SK-N-SH (cell line): ENCODE data around the gene TSNAXIP1.

Experiments used
- CHD2 ChIP-seq: fragments of 150-350 bp; IDR thresholded peaks from 2 replicates; pipeline ENCODE4 v1.6.1; 2018; ENCODE audit warnings: low read length; ENCODE audit not compliant: partially characterized antibody
- EP300 ChIP-seq, 2 experiments: IDR thresholded peaks; 2 replicates each; pipeline versions ENCODE4 v1.4.0 to v1.6.1; 2012; ENCODE audit warnings: borderline replicate concordance in 1 of 2, low read depth in 1 of 2, low read length in 1 of 2
- EZH2phosphoT487 ChIP-seq: fragments of 200-600 bp; sonication (generic); IDR thresholded peaks from 2 replicates; pipeline ENCODE4 v1.6.1; 2017; ENCODE audit warnings: low read depth, mixed run types, mild to moderate bottlenecking, antibody characterized with exemption, moderate library complexity, borderline replicate concordance
- JUND ChIP-seq: IDR thresholded peaks from 2 replicates; pipeline ENCODE4 v1.4.0; 2012
- POLR2AphosphoS5 ChIP-seq: IDR thresholded peaks from 2 replicates; pipeline ENCODE4 v1.6.1; 2012; ENCODE audit warnings: low read depth, low read length
- RAD21 ChIP-seq: IDR thresholded peaks from 2 replicates; pipeline ENCODE4 v1.6.1; 2012; ENCODE audit warnings: mild to moderate bottlenecking, low read length
- RFX5 ChIP-seq: IDR thresholded peaks from 2 replicates; pipeline ENCODE4 v1.6.1; 2012; ENCODE audit warnings: mild to moderate bottlenecking, improper control_type of control experiment, low read length
- SIN3A ChIP-seq: IDR thresholded peaks from 2 replicates; pipeline ENCODE4 v1.6.1; 2012; ENCODE audit warnings: low read depth, mild to moderate bottlenecking, low read length, moderate library complexity, borderline replicate concordance
- YY1 ChIP-seq: IDR thresholded peaks from 2 replicates; pipeline ENCODE4 v1.4.0; 2012; ENCODE audit warnings: low read depth, mild to moderate bottlenecking
- TF ChIP-seq, protein P1 (sequence below): fragments of 200-600 bp; sonication (generic); IDR thresholded peaks from 2 replicates; pipeline ENCODE4 v1.6.1; 2017; ENCODE audit warnings: antibody characterized with exemption, mild to moderate bottlenecking, moderate library complexity
- TF ChIP-seq, protein P2 (sequence below): IDR thresholded peaks from 2 replicates; pipeline ENCODE4 v1.6.1; 2012; ENCODE audit warnings: mild to moderate bottlenecking, low read depth, low read length, moderate library complexity
- TF ChIP-seq, protein P3 (sequence below): fragments of 150-350 bp; IDR thresholded peaks from 2 replicates; pipeline ENCODE4 v1.6.1; 2017; ENCODE audit warnings: antibody characterized with exemption, low read length, low read depth, borderline replicate concordance
- TF ChIP-seq, protein P4 (sequence below): IDR thresholded peaks from 2 replicates; pipeline ENCODE4 v1.4.0; 2012; ENCODE audit warnings: low read depth, borderline replicate concordance

DNA sequence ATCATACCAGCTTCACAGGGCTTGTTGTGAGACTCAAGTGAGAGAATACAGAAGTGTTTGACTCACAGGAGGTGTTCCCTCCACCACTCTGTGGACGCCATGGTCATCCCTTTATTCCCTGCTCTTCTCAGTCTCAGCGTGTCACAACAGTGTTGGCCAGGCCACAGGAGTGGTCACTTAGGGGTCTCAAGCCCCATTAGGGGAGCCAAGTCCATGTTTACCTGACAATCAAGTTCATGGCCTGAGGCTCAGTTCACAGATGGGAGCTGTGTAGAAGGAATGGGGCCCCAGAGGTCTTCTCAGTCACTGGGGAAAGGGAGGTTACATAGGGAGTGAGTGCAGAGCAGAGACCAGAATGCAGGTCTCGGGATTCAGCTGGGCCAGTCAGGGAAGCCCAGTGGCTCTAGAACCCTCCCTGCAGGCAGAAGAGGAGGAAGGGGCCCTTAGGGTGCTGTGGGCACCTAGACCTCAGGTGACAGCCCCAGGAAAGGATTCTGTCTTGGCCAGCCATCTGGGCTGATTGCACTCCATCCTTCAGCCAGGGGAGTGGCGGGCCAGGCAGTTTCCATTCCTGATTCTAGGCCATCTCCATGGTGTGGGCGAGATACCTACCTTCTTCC lies 50.3 kb downstream of the TSNAXIP1 start:
- TF ChIP-seq RAD21: no peak
- TF ChIP-seq POLR2AphosphoS5: no peak
- no peak for TF ChIP-seq JUND
- TF ChIP-seq, protein P1, sequence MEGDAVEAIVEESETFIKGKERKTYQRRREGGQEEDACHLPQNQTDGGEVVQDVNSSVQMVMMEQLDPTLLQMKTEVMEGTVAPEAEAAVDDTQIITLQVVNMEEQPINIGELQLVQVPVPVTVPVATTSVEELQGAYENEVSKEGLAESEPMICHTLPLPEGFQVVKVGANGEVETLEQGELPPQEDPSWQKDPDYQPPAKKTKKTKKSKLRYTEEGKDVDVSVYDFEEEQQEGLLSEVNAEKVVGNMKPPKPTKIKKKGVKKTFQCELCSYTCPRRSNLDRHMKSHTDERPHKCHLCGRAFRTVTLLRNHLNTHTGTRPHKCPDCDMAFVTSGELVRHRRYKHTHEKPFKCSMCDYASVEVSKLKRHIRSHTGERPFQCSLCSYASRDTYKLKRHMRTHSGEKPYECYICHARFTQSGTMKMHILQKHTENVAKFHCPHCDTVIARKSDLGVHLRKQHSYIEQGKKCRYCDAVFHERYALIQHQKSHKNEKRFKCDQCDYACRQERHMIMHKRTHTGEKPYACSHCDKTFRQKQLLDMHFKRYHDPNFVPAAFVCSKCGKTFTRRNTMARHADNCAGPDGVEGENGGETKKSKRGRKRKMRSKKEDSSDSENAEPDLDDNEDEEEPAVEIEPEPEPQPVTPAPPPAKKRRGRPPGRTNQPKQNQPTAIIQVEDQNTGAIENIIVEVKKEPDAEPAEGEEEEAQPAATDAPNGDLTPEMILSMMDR: no peak
- TF ChIP-seq, protein P2, sequence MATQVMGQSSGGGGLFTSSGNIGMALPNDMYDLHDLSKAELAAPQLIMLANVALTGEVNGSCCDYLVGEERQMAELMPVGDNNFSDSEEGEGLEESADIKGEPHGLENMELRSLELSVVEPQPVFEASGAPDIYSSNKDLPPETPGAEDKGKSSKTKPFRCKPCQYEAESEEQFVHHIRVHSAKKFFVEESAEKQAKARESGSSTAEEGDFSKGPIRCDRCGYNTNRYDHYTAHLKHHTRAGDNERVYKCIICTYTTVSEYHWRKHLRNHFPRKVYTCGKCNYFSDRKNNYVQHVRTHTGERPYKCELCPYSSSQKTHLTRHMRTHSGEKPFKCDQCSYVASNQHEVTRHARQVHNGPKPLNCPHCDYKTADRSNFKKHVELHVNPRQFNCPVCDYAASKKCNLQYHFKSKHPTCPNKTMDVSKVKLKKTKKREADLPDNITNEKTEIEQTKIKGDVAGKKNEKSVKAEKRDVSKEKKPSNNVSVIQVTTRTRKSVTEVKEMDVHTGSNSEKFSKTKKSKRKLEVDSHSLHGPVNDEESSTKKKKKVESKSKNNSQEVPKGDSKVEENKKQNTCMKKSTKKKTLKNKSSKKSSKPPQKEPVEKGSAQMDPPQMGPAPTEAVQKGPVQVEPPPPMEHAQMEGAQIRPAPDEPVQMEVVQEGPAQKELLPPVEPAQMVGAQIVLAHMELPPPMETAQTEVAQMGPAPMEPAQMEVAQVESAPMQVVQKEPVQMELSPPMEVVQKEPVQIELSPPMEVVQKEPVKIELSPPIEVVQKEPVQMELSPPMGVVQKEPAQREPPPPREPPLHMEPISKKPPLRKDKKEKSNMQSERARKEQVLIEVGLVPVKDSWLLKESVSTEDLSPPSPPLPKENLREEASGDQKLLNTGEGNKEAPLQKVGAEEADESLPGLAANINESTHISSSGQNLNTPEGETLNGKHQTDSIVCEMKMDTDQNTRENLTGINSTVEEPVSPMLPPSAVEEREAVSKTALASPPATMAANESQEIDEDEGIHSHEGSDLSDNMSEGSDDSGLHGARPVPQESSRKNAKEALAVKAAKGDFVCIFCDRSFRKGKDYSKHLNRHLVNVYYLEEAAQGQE: no peak
- TF ChIP-seq EZH2phosphoT487: no peak
- TF ChIP-seq, protein P3, sequence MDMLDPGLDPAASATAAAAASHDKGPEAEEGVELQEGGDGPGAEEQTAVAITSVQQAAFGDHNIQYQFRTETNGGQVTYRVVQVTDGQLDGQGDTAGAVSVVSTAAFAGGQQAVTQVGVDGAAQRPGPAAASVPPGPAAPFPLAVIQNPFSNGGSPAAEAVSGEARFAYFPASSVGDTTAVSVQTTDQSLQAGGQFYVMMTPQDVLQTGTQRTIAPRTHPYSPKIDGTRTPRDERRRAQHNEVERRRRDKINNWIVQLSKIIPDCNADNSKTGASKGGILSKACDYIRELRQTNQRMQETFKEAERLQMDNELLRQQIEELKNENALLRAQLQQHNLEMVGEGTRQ: no peak
- TF ChIP-seq CHD2: no peak
- TF ChIP-seq, protein P4, sequence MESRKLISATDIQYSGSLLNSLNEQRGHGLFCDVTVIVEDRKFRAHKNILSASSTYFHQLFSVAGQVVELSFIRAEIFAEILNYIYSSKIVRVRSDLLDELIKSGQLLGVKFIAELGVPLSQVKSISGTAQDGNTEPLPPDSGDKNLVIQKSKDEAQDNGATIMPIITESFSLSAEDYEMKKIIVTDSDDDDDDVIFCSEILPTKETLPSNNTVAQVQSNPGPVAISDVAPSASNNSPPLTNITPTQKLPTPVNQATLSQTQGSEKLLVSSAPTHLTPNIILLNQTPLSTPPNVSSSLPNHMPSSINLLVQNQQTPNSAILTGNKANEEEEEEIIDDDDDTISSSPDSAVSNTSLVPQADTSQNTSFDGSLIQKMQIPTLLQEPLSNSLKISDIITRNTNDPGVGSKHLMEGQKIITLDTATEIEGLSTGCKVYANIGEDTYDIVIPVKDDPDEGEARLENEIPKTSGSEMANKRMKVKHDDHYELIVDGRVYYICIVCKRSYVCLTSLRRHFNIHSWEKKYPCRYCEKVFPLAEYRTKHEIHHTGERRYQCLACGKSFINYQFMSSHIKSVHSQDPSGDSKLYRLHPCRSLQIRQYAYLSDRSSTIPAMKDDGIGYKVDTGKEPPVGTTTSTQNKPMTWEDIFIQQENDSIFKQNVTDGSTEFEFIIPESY: no peak
- TF ChIP-seq SIN3A: no peak
- TF ChIP-seq RFX5: no peak
- no peak for TF ChIP-seq YY1
- no peak for TF ChIP-seq EP300 (IDR thresholded peaks at IDR 0.05; ENCODE audit: borderline replicate concordance in 1 of 2, low read depth in 1 of 2, low read length in 1 of 2)
